ENCODE results near the gene ZNF296.

DNA sequence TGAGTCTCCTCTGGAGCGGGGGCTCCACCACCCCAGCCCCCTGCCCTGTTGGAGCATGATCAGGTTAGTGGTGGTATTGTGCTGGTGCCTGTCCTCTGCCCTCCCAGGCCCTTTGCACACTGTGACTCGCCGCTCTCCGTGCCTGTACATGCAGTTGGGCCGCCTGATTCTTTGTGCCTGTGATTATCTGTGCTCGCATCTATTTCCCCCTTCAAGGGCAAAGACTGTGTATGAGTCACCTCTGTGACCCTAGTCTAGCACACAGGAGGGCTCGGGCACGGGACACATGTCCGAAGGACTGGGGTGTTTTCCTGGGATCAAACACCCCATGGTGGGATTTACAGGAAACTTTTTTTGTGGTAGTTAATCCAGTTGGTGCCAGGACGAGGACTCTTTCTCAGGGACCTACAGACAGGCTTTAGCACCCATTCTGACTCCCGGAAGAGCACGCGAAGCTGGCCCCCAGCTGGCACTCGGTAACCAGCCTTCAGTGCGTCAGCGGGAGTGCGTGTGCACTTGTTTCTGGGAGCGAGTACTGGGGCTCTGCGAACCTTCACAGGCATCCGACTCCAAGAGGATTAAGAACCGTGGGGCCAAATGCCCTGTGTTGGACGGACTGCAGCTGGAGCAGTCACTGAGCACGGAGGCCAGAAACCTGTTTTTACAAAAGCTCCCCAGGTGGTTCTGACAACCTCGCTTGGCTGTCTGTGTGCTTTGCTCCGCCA is 23.4 kb upstream of the ZNF296 start:
- TF ChIP-seq, protein P1, sequence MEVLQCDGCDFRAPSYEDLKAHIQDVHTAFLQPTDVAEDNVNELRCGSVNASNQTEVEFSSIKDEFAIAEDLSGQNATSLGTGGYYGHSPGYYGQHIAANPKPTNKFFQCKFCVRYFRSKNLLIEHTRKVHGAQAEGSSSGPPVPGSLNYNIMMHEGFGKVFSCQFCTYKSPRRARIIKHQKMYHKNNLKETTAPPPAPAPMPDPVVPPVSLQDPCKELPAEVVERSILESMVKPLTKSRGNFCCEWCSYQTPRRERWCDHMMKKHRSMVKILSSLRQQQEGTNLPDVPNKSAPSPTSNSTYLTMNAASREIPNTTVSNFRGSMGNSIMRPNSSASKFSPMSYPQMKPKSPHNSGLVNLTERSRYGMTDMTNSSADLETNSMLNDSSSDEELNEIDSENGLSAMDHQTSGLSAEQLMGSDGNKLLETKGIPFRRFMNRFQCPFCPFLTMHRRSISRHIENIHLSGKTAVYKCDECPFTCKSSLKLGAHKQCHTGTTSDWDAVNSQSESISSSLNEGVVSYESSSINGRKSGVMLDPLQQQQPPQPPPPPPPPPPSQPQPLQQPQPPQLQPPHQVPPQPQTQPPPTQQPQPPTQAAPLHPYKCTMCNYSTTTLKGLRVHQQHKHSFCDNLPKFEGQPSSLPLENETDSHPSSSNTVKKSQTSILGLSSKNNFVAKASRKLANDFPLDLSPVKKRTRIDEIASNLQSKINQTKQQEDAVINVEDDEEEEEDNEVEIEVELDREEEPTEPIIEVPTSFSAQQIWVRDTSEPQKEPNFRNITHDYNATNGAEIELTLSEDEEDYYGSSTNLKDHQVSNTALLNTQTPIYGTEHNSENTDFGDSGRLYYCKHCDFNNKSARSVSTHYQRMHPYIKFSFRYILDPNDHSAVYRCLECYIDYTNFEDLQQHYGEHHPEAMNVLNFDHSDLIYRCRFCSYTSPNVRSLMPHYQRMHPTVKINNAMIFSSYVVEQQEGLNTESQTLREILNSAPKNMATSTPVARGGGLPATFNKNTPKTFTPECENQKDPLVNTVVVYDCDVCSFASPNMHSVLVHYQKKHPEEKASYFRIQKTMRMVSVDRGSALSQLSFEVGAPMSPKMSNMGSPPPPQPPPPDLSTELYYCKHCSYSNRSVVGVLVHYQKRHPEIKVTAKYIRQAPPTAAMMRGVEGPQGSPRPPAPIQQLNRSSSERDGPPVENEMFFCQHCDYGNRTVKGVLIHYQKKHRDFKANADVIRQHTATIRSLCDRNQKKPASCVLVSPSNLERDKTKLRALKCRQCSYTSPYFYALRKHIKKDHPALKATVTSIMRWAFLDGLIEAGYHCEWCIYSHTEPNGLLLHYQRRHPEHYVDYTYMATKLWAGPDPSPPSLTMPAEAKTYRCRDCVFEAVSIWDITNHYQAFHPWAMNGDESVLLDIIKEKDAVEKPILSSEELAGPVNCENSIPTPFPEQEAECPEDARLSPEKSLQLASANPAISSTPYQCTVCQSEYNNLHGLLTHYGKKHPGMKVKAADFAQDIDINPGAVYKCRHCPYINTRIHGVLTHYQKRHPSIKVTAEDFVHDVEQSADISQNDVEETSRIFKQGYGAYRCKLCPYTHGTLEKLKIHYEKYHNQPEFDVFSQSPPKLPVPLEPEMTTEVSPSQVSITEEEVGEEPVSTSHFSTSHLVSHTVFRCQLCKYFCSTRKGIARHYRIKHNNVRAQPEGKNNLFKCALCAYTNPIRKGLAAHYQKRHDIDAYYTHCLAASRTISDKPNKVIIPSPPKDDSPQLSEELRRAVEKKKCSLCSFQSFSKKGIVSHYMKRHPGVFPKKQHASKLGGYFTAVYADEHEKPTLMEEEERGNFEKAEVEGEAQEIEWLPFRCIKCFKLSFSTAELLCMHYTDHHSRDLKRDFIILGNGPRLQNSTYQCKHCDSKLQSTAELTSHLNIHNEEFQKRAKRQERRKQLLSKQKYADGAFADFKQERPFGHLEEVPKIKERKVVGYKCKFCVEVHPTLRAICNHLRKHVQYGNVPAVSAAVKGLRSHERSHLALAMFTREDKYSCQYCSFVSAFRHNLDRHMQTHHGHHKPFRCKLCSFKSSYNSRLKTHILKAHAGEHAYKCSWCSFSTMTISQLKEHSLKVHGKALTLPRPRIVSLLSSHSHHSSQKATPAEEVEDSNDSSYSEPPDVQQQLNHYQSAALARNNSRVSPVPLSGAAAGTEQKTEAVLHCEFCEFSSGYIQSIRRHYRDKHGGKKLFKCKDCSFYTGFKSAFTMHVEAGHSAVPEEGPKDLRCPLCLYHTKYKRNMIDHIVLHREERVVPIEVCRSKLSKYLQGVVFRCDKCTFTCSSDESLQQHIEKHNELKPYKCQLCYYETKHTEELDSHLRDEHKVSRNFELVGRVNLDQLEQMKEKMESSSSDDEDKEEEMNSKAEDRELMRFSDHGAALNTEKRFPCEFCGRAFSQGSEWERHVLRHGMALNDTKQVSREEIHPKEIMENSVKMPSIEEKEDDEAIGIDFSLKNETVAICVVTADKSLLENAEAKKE (CRISPR knock-in tag; IDR thresholded peaks at IDR 0.05): no peak
- TF ChIP-seq, protein P2, sequence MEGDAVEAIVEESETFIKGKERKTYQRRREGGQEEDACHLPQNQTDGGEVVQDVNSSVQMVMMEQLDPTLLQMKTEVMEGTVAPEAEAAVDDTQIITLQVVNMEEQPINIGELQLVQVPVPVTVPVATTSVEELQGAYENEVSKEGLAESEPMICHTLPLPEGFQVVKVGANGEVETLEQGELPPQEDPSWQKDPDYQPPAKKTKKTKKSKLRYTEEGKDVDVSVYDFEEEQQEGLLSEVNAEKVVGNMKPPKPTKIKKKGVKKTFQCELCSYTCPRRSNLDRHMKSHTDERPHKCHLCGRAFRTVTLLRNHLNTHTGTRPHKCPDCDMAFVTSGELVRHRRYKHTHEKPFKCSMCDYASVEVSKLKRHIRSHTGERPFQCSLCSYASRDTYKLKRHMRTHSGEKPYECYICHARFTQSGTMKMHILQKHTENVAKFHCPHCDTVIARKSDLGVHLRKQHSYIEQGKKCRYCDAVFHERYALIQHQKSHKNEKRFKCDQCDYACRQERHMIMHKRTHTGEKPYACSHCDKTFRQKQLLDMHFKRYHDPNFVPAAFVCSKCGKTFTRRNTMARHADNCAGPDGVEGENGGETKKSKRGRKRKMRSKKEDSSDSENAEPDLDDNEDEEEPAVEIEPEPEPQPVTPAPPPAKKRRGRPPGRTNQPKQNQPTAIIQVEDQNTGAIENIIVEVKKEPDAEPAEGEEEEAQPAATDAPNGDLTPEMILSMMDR (conservative IDR thresholded peaks at IDR 0.05; ENCODE audit: low read depth in 2 of 2): no peak
- TF ChIP-seq POLR2AphosphoS5 (IDR thresholded peaks at IDR 0.05; ENCODE audit: low read depth): no peak
- TF ChIP-seq, protein P3, sequence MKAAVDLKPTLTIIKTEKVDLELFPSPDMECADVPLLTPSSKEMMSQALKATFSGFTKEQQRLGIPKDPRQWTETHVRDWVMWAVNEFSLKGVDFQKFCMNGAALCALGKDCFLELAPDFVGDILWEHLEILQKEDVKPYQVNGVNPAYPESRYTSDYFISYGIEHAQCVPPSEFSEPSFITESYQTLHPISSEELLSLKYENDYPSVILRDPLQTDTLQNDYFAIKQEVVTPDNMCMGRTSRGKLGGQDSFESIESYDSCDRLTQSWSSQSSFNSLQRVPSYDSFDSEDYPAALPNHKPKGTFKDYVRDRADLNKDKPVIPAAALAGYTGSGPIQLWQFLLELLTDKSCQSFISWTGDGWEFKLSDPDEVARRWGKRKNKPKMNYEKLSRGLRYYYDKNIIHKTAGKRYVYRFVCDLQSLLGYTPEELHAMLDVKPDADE (IDR thresholded peaks at IDR 0.05): no peak

Measured in GM23338 (cell line).